ENCODE results near the gene COMMD8. TPM values are rescaled to one million over a fixed set of nuclear protein-coding genes. Genes with fewer than 3 reads are reported as not detected.

The COMMD8 gene
- total and polyA plus RNA-seq, 4 donors: 10.0 to 29.8 (median 15.7) TPM

Other genes with a start within 250 kb of the COMMD8 start
- gene ATP10D, start 21.6 kb upstream of the COMMD8 start, total RNA-seq: 10 to 100 TPM; 55.6 to 57.4 TPM
- gene ATP10D, start 21.6 kb upstream of the COMMD8 start, polyA plus RNA-seq: 10 to 100 TPM in 1 of 2 donors, 1 to 10 TPM in 1; 9.3 to 26.9 TPM